ENCODE measurements around the gene LETM1. TPM values are rescaled to one million over a fixed set of nuclear protein-coding genes. Genes with fewer than 3 reads are reported as not detected.

LETM1 gene
- total RNA-seq, 1 experiment from 2014 or later, result 102 TPM

- no peak for DNase-seq (ENCODE audit: low spot score)
- ChIA-PET POLR2A (ENCODE audit: low non-redundant PET) (no interaction called here), CTCF (interaction anchor here (0.8 kb wide), 1 partner anchor 46 kb away, joined by 8 read pairs; no protein-coding TSS in a partner anchor)
- Histone ChIP-seq H3K4me1 (ENCODE audit: insufficient read depth, low read length, poor library complexity, severe bottlenecking) (no peaks in the 10 kb centered on the region), H3K27me3 (replicated peaks; ENCODE audit: insufficient read depth, low read depth, low read length, poor library complexity) (no peaks in the 10 kb centered on the region), H3K36me3 (ENCODE audit: insufficient read depth, low read length, poor library complexity, severe bottlenecking) (peaks cover 46% of the 10 kb centered on the region), H3K9me3 (ENCODE audit: low read depth, low read length, poor library complexity, severe bottlenecking) (no peaks in the 10 kb centered on the region), H3K27ac (ENCODE audit: low read depth, low read length, poor library complexity, severe bottlenecking) (no peak overlapping the region), H3K4me3 (ENCODE audit: low read depth, low read length, poor library complexity, severe bottlenecking) (no peak overlapping the region)
- no peak for TF ChIP-seq EZH2 (IDR thresholded peaks at IDR 0.05; ENCODE audit: borderline replicate concordance, low read depth, low read length, poor library complexity, severe bottlenecking)
- no peak for TF ChIP-seq CTCF (conservative IDR thresholded peaks at IDR 0.05; ENCODE audit: low read depth, low read length)
- intact Hi-C loops (cut with micrococcal nuclease; ENCODE audit: unreplicated experiment), result loop anchor here (5.0 kb wide), 1 partner anchor 84 kb away; no protein-coding TSS in a partner anchor
- BruUV-seq (replicated peaks), result no TSS peak
These were observed 42.7 kb downstream of the LETM1 start for GRCh38 chr4:1813231-1813630.

GRCh38 chr4:1812720-1813119, 43.2 kb downstream of the LETM1 start:
- no peak for DNase-seq (ENCODE audit: low spot score)
- POLR2A ChIA-PET (ENCODE audit: low non-redundant PET), result interaction anchor here (0.7 kb wide), 1 partner anchor 66 kb away, joined by 24 read pairs; no protein-coding TSS in a partner anchor
- no peak for TF ChIP-seq CTCF (conservative IDR thresholded peaks at IDR 0.05; ENCODE audit: low read depth, low read length)
- TF ChIP-seq EZH2 (IDR thresholded peaks at IDR 0.05; ENCODE audit: borderline replicate concordance, low read depth, low read length, poor library complexity, severe bottlenecking), result no peak
- peaks cover 42% of the 10 kb centered on the region for H3K36me3 ChIP-seq (ENCODE audit: insufficient read depth, low read length, poor library complexity, severe bottlenecking)
- no peaks in the 10 kb centered on the region for H3K27me3 ChIP-seq (replicated peaks; ENCODE audit: insufficient read depth, low read depth, low read length, poor library complexity)
- H3K4me1 ChIP-seq (ENCODE audit: insufficient read depth, low read length, poor library complexity, severe bottlenecking), result no peaks in the 10 kb centered on the region
- H3K9me3 ChIP-seq (ENCODE audit: low read depth, low read length, poor library complexity, severe bottlenecking), result no peaks in the 10 kb centered on the region
- no TSS peak for BruUV-seq (replicated peaks)
- intact Hi-C loops (cut with micrococcal nuclease; ENCODE audit: unreplicated experiment), result loop anchor here (5.0 kb wide), 1 partner anchor 85 kb away; no protein-coding TSS in a partner anchor
- H3K4me3 ChIP-seq (ENCODE audit: low read depth, low read length, poor library complexity, severe bottlenecking), result no peak overlapping the region
- no peak overlapping the region for H3K27ac ChIP-seq (ENCODE audit: low read depth, low read length, poor library complexity, severe bottlenecking)
- CTCF ChIA-PET, result interaction anchor here (0.9 kb wide), 1 partner anchor 65 kb away, joined by 7 read pairs; no protein-coding TSS in a partner anchor

DNA sequence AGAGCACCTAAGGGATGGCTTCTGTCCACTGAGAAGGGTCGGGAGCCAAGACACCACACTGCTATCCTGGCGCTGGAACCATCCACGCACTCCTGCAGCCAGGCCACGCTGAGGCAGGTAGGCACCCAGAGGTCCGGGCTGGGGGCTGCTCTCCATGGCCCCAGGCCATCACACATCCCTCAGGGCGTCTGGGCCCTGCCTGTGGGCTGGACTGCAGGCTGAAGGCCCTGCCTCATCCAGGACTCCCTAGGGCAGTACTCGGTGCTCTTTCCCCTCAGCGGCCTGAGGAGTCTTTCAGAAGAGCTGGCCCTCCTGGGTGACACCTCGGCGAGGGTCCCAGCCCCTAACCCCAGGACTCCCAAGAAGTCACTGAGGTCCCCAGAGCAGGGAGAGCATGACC, 45.2 kb downstream of the LETM1 start:
- no peak for DNase-seq (ENCODE audit: low spot score)
- intact Hi-C loops (cut with micrococcal nuclease; ENCODE audit: unreplicated experiment), result loop anchor here (1.0 to 5.0 kb wide), 2 partner anchors 64 to 87 kb away; no protein-coding TSS in a partner anchor
- Histone ChIP-seq H3K36me3 (ENCODE audit: insufficient read depth, low read length, poor library complexity, severe bottlenecking) (peaks cover 26% of the 10 kb centered on the region), H3K27me3 (replicated peaks; ENCODE audit: insufficient read depth, low read depth, low read length, poor library complexity) (no peaks in the 10 kb centered on the region), H3K27ac (ENCODE audit: low read depth, low read length, poor library complexity, severe bottlenecking) (no peak overlapping the region), H3K9me3 (ENCODE audit: low read depth, low read length, poor library complexity, severe bottlenecking) (no peaks in the 10 kb centered on the region), H3K4me3 (ENCODE audit: low read depth, low read length, poor library complexity, severe bottlenecking) (no peak overlapping the region), H3K4me1 (ENCODE audit: insufficient read depth, low read length, poor library complexity, severe bottlenecking) (no peaks in the 10 kb centered on the region)
- ChIA-PET POLR2A (ENCODE audit: low non-redundant PET) (no interaction called here), CTCF (interaction anchor here (1.2 kb wide), 1 partner anchor 62 kb away, joined by 8 read pairs; no protein-coding TSS in a partner anchor)
- TF ChIP-seq EZH2 (IDR thresholded peaks at IDR 0.05; ENCODE audit: borderline replicate concordance, low read depth, low read length, poor library complexity, severe bottlenecking) (no peak), CTCF (conservative IDR thresholded peaks at IDR 0.05; ENCODE audit: low read depth, low read length) (no peak)
- no TSS peak for BruUV-seq (replicated peaks)

All from A673 (cell line).